Stimulated activated CD4-positive, alpha-beta T cell treated with anti-CD3 and anti-CD28 coated beads, Interleukin-15, amount 100 ng/mL, for 48 hours (primary cell): Measurements from ENCODE around the gene NUDT7.

ENCODE experiments used
- DNase-seq, 2 donors: peaks; one replicate each; pipeline ENCODE4 v3.0.0-alpha.2; 2020; ENCODE audit warnings: low read depth in 2 of 2

Gene NUDT7

GRCh38 chr16:77722309-77723107 is at the start of gene NUDT7:
Gene NUDT7 (plus strand): TSS chr16:77722514. CDS start chr16:77722583, 69 bp downstream.
- peak; percentile 96 to 98 for DNase-seq

- DNase-seq, result no peak
Observed at GRCh38 chr16:77674888-77675287, 47.4 kb upstream of the NUDT7 start.

- peak; percentile 31 to 47 for DNase-seq
Observed at GRCh38 chr16:77675464-77676324, 46.6 kb upstream of the NUDT7 start.

GRCh38 chr16:77677129-77677528 is 45.2 kb upstream of the NUDT7 start:
- no peak for DNase-seq

GRCh38 chr16:77679391-77679790 is 42.9 kb upstream of the NUDT7 start:
- DNase-seq, result no peak

- DNase-seq, result no peak
Observed at GRCh38 chr16:77679901-77680300, 42.4 kb upstream of the NUDT7 start.

- no peak for DNase-seq
Observed at GRCh38 chr16:77680496-77680895, 41.8 kb upstream of the NUDT7 start.

- DNase-seq, result no peak
Observed at GRCh38 chr16:77682586-77682985, 39.7 kb upstream of the NUDT7 start.

- no peak for DNase-seq
Observed at GRCh38 chr16:77683397-77684180, 38.7 kb upstream of the NUDT7 start.

GRCh38 chr16:77684181-77684526 is 38.2 kb upstream of the NUDT7 start:
- DNase-seq, result no peak

GRCh38 chr16:77686385-77686784 is 35.9 kb upstream of the NUDT7 start:
- no peak for DNase-seq

GRCh38 chr16:77689971-77690370 is 32.3 kb upstream of the NUDT7 start:
- no peak for DNase-seq

GRCh38 chr16:77690416-77690815 is 31.9 kb upstream of the NUDT7 start:
- DNase-seq, result no peak

- no peak for DNase-seq
Observed at GRCh38 chr16:77692612-77693011, 29.7 kb upstream of the NUDT7 start.

- DNase-seq, result no peak
Observed at GRCh38 chr16:77696149-77696548, 26.2 kb upstream of the NUDT7 start.

- DNase-seq, result no peak
Observed at GRCh38 chr16:77700846-77701245, 21.5 kb upstream of the NUDT7 start.

GRCh38 chr16:77705351-77705750 is 17.0 kb upstream of the NUDT7 start:
- DNase-seq, result no peak

GRCh38 chr16:77711179-77711578 is 11.1 kb upstream of the NUDT7 start:
- no peak for DNase-seq

- no peak for DNase-seq
Observed at GRCh38 chr16:77711775-77712174, 10.5 kb upstream of the NUDT7 start.

- DNase-seq, result no peak
Observed at GRCh38 chr16:77715145-77715544, 7.2 kb upstream of the NUDT7 start.

GRCh38 chr16:77721752-77722308 is 484 bp upstream of the NUDT7 start:
- DNase-seq, result no peak

- no peak for DNase-seq
Observed at GRCh38 chr16:77723108-77723514, 797 bp downstream of the NUDT7 start.
